Measurements from ENCODE around the gene PDE2A. TPM values are rescaled to one million over a fixed set of nuclear protein-coding genes. Genes with fewer than 3 reads are reported as not detected.

PDE2A gene
- total and polyA plus RNA-seq, 2 of the 4 experiments (the other 2 are of a cell fraction) = 0.02 TPM; not detected in 1

DNA sequence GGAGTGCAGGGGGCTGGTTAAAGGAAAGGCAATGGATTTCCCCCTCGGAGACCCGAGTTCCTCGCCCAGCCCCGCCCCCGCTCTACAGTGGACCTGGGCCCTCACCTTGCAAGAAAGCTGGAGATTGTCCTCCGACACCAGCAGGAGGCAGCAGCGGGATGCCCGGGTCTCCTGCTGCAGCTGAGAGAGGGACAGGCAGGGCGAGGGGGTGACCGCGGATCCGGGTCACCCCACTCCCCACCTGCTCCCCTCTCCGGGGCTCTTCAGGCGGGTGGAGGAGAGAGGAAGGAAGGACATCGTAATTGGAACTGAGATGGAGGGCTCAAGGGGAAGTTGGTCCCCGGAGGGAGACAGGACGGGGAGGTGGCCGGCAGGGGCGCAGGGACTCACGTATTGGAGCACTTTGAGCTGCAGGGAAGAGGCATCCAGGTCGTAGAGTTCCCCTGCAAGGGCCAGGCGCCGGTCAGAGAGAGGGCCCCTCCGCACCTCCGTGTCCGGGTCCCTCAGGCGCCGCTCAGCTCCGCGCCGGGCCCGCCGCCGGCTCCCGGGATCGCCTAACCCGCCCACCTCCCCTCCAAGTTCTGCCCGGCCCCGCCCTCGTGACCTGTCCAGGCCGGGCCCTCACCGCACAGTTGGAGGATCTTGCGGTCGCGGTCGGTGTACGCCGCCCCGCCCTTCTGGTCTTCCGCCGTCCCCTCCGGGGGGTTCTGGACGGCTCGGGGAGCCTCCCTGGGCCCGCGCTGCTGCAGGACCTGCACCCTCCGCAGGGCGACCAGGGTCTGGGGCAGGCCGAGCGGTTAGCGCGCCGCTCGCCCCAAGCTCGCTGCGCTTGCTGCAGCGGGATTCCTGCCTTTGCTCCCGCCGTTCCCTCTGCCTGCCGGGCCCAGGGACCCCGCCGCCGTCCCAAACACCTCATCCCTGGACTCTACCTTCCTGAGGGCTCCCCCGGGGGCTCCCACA, 84.1 kb downstream of the PDE2A start:
- H3K4me1 ChIP-seq (ENCODE audit: control insufficient read depth, insufficient read depth, low read length) = no peaks in the 10 kb centered on the region
- no peak overlapping the region for H3K23ac ChIP-seq (ENCODE audit: low read depth, low read length)
- POLR2A ChIA-PET (ENCODE audit: unreplicated experiment) = no interaction called here
- H2AK5ac ChIP-seq (ENCODE audit: low read depth, low read length) = no peak overlapping the region
- H3K36me3 ChIP-seq (ENCODE audit: control insufficient read depth, insufficient read depth, low read length) = no peaks in the 10 kb centered on the region
- no peak overlapping the region for H2AK9ac ChIP-seq (replicated peaks; ENCODE audit: low read depth, low read length, poor library complexity)
- H3K4me3 ChIP-seq (ENCODE audit: insufficient read depth, low read depth, low read length) = no peak overlapping the region
- H3K4me2 ChIP-seq (ENCODE audit: low read depth, low read length) = no peak overlapping the region
- H3K9me3 ChIP-seq (ENCODE audit: control insufficient read depth, insufficient read depth, low read length) = no peaks in the 10 kb centered on the region
- no peak overlapping the region for H4K91ac ChIP-seq (ENCODE audit: insufficient read depth, low read depth, low read length)
- no peak overlapping the region for H3K27ac ChIP-seq (ENCODE audit: insufficient read depth, low read length)
- no peak overlapping the region for H2BK120ac ChIP-seq (ENCODE audit: low read depth, low read length)
- H3K4ac ChIP-seq (ENCODE audit: low read depth, low read length) = no peak overlapping the region
- DNase-seq = no peak
- BruUV-seq (replicated peaks) = no TSS peak
- 0% methylated on average over 36 of the region's 74 CpGs; no CpG with 5 or more reads in 1 of the 2 experiments for WGBS, 2 experiments (ENCODE audit: extremely low coverage in 2 of 2, insufficient read length in 1 of 2)
- H3K56ac ChIP-seq (ENCODE audit: extremely low read depth, insufficient read depth, low read length) = no peak overlapping the region
- dilution Hi-C loops (cut with HindIII; ENCODE audit: low sequenced_read_pairs, unreplicated experiment) (no loop called here), in situ Hi-C loops (cut with MboI; ENCODE audit: low sequenced_read_pairs) (loop anchor here (5.0 to 10.0 kb wide), 2 partner anchors 55 to 92 kb away; no protein-coding TSS in a partner anchor), intact Hi-C loops (cut with micrococcal nuclease) (no loop called here)
- no peak overlapping the region for H3K14ac ChIP-seq (replicated peaks; ENCODE audit: low read depth, low read length)
- H4K20me1 ChIP-seq (ENCODE audit: insufficient read depth, low read length) = peaks cover 9% of the 10 kb centered on the region; the same call in 1 of the 2 replicates
- no peak overlapping the region for H2BK5ac ChIP-seq (ENCODE audit: low read depth, low read length, poor library complexity, severe bottlenecking)
- no peaks in the 10 kb centered on the region for H3K79me1 ChIP-seq (ENCODE audit: low read depth in 1 of 2, low read length in 2 of 2)
- H2BK15ac ChIP-seq (ENCODE audit: low read depth, low read length) = no peak overlapping the region
- peak; percentile 9 for ATAC-seq (ENCODE audit: low read depth)
- H2BK20ac ChIP-seq (ENCODE audit: low read depth, low read length) = no peak overlapping the region
- no peak overlapping the region for H3K9ac ChIP-seq (ENCODE audit: low read depth, low read length)
- no peaks in the 10 kb centered on the region for H3K9me1 ChIP-seq (ENCODE audit: insufficient read depth, low read length)
- TF ChIP-seq MXI1 (IDR thresholded peaks at IDR 0.05; ENCODE audit: borderline replicate concordance, low read depth, low read length) (no peak), SMC3 (IDR thresholded peaks at IDR 0.05; ENCODE audit: low read depth, low read length) (peak; percentile 24; the same call in 1 of the 2 replicates), CEBPB (IDR thresholded peaks at IDR 0.05; ENCODE audit: low read depth, low read length) (no peak), MAZ (IDR thresholded peaks at IDR 0.05; ENCODE audit: borderline replicate concordance, low read depth, low read length) (no peak), RAD21 (IDR thresholded peaks at IDR 0.05; ENCODE audit: low read length) (peak; percentile 12; the same call in 1 of the 2 replicates)
- TF ChIP-seq, protein P1, sequence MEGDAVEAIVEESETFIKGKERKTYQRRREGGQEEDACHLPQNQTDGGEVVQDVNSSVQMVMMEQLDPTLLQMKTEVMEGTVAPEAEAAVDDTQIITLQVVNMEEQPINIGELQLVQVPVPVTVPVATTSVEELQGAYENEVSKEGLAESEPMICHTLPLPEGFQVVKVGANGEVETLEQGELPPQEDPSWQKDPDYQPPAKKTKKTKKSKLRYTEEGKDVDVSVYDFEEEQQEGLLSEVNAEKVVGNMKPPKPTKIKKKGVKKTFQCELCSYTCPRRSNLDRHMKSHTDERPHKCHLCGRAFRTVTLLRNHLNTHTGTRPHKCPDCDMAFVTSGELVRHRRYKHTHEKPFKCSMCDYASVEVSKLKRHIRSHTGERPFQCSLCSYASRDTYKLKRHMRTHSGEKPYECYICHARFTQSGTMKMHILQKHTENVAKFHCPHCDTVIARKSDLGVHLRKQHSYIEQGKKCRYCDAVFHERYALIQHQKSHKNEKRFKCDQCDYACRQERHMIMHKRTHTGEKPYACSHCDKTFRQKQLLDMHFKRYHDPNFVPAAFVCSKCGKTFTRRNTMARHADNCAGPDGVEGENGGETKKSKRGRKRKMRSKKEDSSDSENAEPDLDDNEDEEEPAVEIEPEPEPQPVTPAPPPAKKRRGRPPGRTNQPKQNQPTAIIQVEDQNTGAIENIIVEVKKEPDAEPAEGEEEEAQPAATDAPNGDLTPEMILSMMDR (conservative IDR thresholded peaks at IDR 0.05; ENCODE audit: low read depth, low read length) = peak; percentile 36
- peak overlapping the region; percentile 68 for H2AFZ ChIP-seq (replicated peaks; ENCODE audit: low read length, poor library complexity)
- H3K18ac ChIP-seq (ENCODE audit: low read depth, low read length) = no peak overlapping the region
- peaks cover 98% of the 10 kb centered on the region for H3K27me3 ChIP-seq (ENCODE audit: control insufficient read depth, insufficient read depth, low read length)
- CTCF ChIA-PET = interaction anchor here (0.6 to 1.1 kb wide), 3 partner anchors 9 to 156 kb away, joined by 3 read pairs; partner anchors contain the start of gene CLPB
- no peak overlapping the region for H4K8ac ChIP-seq (ENCODE audit: low read depth in 2 of 2, low read length in 2 of 2)
- H4K5ac ChIP-seq (ENCODE audit: low read depth, low read length) = no peak overlapping the region

Data from IMR-90 (cell line).